ENCODE data around the gene CYP26B1.

Gene CYP26B1

GRCh38 chr2:72154386-72154975 is 6.8 kb upstream of the CYP26B1 start:
- DNase-seq, result no peak

- no peak for DNase-seq
These were observed 6.3 kb upstream of the CYP26B1 start for GRCh38 chr2:72153924-72154323.

DNA sequence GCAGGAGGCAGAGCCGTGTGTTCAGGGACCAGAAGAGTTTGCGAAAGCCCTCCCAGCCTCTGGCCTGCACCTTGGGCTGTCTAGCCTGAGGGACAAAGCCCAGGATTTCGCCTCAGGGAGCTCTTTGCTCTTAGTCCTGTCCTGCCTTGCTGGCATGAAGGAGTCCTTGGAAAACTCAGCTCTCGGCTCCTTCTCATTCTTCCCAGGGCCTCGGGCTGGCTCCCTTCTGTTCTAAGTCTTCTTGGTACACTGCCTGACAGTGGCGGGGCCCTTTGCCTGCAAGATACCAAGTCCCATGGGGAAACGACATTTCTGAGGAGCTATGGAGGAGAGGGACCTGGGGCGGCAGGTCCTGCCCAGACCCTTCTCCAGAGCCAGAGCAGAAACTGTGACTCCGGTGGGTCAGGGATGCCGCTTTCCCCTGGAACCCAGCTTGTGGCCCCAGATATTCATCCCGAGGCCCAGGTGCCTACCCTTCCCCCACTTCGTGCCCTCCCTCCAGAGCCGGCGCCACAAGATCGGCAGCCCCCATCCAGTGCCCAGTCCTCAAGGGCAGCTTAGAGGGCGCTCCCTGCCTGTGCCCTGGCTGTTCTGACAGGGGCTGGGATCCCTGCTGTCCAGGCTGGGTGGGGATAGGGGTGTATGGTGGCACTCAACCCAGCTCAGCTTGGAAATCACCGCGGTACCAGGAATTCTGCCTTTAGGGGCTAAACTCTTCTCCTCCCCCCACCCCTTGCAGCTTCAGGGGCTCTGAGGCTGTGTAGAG is 5.5 kb upstream of the CYP26B1 start:
- no peak for DNase-seq

- no peak for DNase-seq
These were observed 3.2 kb upstream of the CYP26B1 start for GRCh38 chr2:72150861-72151356.

DNA sequence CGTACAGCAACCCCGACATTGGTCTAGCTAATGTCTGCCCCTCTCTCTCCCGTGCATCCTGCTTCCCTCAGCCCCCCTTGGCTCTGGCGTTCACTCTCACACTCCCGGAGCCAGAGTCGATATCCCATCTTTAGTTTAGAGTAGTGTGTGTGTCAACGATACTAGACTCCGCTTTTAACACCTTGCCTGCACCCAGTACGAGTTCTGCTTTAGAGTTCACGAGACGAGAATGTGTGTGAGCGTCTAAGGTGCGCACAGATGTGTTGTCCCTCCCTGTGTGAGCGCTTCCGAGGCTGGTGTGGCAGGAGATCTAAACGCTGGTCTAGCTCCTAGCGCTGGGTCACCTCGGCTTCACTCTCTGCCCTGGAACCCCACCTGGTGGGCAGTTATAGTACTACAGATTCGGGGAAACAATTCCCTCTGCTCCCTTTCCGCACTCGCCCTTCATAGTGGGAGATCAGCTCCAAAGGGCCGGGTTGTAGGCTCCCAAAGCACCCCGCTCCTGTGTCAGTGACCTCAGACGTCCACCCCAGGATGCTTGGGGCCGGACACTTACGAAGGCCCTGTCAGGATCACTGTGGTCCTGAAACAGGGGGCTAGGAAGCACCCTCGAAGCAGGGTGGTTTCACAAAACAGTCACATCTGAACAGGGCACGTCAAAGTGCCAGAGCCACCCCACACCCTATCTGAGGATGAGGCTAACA is 2.6 kb upstream of the CYP26B1 start:
- peak in 3 of 4 experiments; percentile 12 to 47 (median 38) for DNase-seq

GRCh38 chr2:72149556-72150156 is 2.0 kb upstream of the CYP26B1 start:
- no peak for DNase-seq

DNA sequence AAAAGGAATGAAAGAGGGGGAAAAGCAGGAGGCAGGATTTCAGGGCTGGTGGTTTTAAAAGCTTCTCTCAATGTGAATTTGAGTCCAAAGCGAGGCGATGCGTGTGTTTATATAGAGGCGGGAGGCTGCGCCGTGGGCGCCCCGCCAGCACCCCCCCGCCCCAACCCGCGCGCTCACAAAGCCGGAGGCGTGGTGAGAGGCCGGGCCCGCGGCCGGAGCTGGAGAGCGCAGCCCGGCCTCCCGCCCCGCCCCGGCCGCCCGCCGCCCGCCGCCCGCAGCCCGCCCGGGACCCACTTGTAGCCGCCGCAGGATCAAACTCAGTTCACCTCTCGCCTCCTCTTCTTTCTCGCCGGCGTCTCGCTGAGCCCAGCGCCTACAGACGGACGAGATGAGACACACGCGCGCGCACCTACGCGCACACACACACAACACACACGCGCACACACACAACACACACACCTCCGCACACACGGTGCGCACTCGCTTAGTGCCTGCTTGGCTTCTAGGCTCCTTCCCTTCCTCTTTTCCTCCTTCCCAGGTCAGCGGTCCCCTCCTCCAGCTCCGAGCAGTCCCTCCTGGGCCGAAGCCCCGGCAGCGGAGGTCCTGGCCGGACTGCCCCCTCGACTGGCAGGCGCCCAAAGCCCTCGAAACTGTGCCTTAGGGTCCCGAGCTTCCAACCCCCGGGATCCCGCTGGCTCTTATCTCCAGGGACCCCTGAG is 1.3 kb upstream of the CYP26B1 start:
- DNase-seq, result no peak

GRCh38 chr2:72148003-72148836 is 558 bp upstream of the CYP26B1 start:
- DNase-seq, result no peak

DNA sequence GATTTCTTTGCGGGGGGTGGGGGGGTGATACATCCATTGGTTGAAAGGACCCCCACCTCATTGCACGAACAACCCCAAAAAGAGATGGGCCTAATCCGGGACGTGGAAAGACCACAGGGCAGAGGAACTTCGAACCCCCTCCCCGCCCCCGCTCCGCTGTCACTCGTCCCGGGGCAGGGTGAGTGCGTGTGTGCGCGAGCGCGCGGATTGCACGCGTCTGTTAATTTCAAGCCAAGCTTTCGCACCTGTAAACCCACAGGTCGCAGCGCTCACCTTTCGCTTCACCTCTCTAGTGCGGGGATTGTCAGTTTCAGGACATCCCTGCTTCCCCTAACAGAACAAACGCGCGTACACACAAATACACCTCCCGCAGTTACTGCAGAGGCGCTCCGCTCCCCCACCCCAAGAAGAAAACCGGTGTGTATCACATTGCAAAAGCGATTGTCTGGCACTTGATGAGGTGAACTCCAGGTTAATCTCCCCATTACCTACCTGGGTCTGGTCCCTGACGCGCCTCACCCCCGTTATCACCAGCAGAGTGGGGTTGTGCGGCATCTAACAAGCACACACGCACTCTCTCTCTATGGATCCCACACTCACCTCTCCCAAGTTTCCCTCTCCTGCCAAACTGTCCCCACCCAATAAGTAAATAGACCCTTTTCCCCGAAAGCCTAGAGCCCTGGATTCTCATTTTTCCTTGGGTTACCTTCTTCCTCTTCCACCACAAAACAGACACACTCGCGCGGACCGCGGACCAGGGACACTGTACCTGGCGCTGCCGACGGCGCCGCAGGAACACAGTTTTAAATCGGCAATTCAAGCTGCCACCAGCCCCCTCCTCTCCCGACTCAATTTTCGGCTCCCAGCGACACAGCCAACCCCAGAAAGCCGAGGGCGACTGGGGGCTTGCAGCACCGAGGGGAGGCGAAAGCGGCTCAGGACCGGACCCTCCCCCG is 1.0 kb downstream of the CYP26B1 start:
- DNase-seq, result no peak

GRCh38 chr2:72145658-72146329 is 1.9 kb downstream of the CYP26B1 start:
- no peak for DNase-seq

DNA sequence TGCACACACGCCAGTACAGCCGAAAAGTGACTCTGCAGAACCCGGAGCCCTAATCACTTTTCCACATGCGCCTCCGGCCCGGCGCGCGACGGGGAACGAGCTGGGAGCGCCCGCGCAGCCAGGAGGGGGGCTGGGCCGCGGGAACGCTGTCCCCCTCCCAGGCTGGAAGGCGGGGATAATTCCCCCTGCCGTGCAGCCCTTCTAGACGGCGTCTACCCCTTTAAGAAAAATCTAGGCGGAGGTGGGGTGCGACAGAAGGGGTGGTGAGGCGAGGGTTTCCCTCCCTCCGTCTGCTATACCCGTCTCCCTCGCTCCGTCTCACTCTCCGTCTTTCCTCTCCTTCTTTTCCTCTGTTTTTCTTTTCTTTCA is 2.4 kb downstream of the CYP26B1 start:
- DNase-seq, result no peak

- DNase-seq, result no peak
These were observed 2.9 kb downstream of the CYP26B1 start for GRCh38 chr2:72144632-72145288.

GRCh38 chr2:72144274-72144631 is 3.4 kb downstream of the CYP26B1 start:
- no peak for DNase-seq

DNA sequence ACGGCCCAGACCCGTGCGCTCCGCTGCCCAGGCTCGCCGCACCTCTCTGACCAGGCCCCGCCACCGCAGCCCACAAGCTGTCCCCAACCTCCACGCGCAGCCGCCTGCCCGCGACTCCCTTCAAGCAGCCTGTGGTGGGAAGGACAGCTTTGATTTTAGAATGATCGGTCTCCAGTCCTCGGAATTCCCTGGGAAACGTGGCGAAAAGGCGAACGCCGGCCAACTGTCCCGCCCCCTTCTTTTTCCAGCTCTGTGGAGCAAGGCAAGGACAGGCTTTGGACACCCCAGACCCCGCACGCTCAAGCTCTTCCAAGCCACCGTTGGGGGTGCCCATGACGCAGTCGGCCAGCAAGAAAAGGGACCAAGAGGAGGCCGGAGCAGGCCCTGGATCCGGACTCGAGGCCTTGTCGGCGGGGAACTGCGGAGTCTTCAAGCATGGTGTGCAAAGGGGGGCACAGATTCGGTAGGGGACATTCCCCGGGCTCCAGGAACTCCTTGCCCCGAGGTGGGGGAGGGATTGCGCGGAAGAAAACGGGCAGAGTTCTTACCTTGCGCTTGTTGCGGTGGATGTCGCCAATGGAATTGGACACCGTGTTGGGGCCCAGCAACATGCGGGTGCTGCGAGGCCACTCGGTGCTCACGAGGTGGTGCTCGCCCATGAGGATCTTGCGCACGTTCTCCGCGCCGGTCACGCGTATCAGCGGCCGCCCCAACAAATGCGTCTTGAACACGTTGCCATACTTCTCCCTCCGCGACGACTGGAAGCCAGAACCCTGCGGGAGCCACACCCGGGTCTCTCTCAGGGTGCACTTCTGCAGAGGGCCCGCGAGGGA is 4.0 kb downstream of the CYP26B1 start:
- DNase-seq, result no peak

GRCh38 chr2:72142570-72143440 is 4.9 kb downstream of the CYP26B1 start:
- no peak for DNase-seq

GRCh38 chr2:72141881-72142451 is 5.7 kb downstream of the CYP26B1 start:
- DNase-seq, result no peak

GRCh38 chr2:72141032-72141645 is 6.5 kb downstream of the CYP26B1 start:
- DNase-seq, result no peak
